ENCODE results near the gene MYCBP2.
A peak's percentile ranks its signal among the peaks of the same experiment; 100 is the strongest.
"Not testable (repeated sequence)": the region's sequence is repeated elsewhere in the genome, so short reads cannot be mapped to it uniquely, and the experiment has no call there.

Gene MYCBP2

DNA sequence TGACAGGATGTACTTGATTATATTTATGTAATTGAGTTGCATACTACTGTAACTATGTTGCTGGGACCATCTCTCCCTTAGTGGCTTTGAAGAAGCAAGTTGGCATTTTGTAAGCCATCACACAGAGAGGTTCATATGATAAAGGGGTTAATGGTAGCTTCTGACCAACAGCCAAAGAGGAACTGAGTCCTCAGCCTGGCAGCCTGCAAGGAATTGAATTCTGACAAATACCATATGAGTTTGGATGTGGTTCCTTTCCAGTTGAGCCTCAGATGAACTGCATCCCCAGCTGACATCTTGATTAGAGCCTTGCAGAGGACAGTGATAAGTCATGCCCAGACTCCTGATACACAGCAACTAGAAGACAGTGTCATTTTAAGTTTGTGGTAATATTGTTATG is 8.6 kb upstream of the MYCBP2 start:
- no peak for DNase-seq (ENCODE audit: low read depth in 2 of 2)

DNA sequence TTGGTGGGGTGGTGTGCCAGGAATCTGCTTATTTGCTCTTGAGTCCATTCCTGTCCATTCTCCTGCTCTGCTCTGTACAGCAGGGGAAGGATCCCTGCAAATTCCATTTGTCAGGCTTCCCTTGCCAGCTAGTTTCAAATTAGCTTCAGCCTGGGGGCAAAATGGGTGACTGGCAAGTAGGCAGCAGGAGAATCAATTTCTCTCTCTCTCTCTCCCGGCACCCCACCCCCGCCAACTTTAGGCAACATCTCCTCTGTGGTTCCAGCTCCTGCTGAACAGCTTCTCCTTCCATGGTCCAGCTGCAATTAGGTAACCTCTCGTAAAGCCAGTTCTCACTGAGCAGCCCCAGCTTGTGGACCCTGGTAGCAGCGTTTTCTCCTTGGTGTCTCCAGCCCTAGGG is 6.7 kb upstream of the MYCBP2 start:
- DNase-seq (ENCODE audit: low read depth in 2 of 2) = no peak

DNA sequence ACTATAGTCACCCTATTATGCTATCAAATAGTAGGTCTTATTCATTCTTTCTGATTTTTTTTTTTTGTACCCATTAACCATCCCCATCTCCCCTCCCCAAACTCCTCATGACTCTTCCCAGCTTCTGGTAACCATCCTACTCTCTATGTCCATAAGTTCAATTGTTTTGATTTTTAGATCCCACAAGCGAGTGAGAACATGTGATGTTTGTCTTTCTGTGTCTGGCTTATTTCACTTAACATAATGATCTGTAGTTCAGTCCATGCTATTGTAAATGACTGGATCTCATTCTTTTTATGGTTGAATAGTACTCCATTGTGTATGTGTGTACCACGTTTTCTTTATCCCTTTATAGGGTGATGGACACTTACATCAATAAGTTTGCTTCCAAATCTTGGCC is 4.5 kb upstream of the MYCBP2 start:
- no peak for DNase-seq (ENCODE audit: low read depth in 2 of 2)

DNA sequence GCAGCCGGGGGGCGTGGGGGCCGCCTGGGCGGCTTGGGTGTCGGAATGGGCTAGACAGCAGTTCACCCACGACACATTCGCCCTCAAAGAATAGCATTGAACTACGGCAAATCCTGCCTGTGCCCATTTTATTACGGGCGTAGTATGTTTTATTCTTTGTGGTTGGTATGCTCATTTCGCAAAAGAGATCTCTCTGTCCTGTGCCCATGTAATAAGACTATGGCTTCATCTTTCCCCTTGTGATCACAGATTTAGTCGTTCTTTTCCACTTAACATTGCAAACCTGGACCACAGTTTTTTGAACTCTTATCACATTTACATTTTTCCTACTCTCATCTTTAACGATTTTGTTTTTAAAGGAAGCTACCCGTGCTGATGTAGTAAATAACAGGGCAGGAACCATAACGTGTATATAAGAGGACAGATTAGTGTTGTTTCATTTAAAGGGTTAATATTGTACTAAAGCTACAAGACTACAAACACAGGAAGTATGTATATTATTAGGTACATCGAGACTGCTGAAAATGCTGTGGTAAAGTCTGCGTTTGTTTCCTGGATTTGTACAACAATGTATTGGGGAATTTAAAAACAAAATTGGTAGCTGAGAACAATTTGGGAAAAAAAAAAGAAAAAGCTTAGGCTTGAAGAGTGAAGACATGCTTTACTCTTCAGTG is 3.2 kb upstream of the MYCBP2 start:
- DNase-seq (ENCODE audit: low read depth in 2 of 2) = no peak

DNA sequence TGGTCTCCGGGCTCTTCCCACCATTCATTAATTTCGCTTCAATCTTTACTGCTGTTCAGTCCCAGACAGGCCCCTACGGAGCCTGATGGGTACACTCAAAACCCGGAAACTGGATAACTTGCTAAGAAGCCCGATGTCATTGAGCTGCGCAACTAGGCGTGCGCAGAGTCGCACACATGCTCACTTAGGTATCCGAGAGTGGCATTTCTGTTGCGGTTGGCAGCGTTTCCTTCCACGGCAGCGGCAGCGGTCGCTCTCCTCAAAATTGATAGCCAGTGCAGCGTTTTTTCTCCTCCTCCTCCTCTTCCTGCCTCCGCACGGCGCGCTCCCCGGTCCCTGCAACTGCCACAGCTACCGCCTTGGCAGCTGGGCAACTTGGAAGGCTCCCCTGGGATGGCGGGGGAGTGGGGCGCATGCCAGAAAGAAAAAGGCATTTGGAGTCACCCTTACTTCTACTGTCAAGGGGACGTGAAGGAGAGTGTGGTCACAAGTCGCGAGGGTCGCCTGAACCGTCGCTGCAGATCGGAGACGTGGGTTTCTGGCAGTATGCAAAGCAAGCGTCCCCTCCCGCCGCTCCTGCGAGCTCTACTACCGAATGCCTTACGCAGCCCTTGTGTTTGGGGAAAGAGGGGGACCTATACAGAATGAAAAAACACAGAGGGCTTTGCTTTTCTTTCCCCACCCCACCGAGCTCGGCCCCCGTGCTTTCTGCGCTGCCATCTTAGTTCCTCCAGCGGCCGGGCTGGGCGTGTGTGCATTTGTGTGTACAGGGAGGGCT is 2.4 kb upstream of the MYCBP2 start:
- peak; percentile 71 to 76 for DNase-seq (ENCODE audit: low read depth in 2 of 2)

DNA sequence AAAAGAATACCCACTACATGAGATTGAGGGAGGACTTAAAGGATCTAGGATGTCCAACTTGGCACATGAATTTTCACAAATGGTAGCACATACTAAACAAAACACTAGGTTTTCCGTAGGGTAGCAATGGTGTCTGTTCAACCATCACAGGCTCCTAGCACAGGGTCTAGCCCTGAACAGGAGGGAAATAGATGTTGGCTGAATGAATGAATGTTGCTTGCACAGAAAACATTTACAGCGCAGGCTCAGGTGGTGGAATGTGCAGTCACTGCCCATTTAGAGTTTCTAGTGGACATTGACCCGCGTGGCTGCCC is 1.9 kb upstream of the MYCBP2 start:
- DNase-seq (ENCODE audit: low read depth in 2 of 2) = no peak

DNA sequence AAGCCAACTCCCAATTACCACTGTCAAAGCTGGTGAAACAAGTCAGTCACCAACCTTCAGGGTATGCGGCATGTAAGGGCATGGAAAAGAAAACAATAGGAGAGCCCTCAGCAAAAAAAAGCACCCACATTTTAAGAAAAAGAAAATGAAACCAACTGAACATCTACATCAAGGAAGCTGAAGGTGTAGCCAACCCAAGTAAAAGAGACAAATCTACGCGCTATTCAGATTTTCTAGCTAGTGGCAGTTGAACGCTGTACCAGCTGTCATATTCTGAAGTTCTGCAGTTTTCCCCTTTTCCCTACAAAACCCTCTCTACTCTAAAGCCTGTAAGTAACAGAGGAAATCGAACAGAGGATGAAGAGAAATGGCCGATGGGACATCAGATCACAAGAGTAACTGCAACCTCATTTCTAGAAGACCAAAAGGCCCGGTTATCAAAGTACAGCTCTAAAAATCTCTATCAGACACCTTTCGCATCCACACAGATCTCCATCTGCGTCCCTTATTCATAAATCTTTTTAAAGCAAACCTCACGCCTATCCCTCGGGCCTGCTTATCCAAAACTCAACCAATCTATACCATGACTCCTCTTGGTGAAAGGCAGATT is 1.4 kb downstream of the MYCBP2 start:
- no peak for DNase-seq (ENCODE audit: low read depth in 2 of 2)

DNA sequence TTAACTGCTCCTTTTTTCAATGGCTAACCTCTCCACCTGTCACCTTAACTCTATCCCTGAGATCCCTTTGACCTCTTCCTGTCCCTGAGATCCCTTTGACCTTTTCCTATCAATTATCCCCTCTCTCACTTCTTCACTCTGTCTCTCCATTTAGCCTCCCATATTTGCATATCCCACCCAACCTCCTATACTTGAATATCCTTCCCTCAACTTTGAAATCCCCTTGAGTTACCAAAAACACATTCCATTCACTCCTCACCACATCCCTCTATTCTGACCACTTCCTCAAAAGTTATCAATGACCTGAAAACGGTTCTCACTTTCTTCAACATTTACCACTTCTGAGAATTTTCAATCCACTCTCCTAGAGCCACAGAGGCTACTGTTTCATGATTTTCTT is 3.0 kb downstream of the MYCBP2 start:
- no peak for DNase-seq (ENCODE audit: low read depth in 2 of 2)

DNA sequence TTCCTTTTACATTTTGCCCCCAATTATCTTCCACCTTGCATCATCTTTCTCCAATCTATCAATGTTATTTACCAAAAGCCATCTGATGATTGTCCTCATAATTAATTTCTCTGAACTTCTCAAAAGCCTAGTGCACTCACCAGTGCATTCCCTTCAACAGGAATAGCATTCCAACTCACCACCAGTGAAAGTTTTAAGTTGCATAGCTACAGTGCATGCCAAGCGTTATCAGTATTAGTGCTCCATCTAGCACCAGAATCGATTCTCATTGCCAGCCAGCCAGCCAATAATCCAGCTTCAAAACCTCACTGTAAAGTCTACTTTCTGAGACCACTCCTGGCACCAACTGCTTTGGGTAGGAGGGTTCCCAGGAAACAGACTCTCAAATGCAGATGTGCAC is 7.4 kb downstream of the MYCBP2 start:
- no peak for DNase-seq (ENCODE audit: low read depth in 2 of 2)

DNA sequence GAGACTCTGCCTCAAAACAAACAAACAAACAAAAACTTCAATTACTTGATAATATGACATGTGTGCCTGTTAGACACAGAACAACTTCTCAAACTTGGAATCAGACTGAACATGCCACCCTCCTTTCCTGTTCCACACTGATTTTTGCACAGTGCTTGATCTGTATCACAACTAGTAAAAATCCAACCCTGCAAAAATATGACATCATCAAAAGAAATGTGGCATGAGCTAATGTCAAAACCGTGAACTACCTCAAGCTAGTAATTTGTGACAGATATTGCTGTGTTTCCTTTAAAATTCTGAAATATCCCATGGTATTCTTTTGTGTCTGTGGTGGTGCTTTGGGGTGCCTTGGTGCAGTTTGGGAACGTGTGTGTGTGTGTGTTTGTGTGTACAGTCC is 8.2 kb downstream of the MYCBP2 start:
- DNase-seq (ENCODE audit: low read depth in 2 of 2) = no peak

DNA sequence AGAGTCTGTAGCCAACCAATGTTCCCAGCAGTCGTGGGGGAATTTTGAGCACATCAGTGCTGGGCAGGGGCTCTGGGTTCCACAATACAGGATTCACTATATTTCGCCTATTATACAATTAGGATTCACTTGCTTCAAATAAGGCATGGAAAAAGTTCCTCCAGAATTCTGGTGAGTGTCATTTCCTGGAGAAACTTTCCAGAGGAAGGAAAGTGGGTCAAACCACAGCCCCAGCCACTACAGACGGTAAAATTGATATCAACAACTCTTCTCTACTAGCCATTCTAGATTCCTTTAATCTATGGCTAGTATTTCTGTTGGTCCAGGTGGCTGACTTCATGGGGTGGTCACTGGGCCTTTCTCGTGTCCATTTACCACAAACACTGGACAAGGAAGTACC is 10.5 kb downstream of the MYCBP2 start:
- no peak for DNase-seq (ENCODE audit: low read depth in 2 of 2)

DNA sequence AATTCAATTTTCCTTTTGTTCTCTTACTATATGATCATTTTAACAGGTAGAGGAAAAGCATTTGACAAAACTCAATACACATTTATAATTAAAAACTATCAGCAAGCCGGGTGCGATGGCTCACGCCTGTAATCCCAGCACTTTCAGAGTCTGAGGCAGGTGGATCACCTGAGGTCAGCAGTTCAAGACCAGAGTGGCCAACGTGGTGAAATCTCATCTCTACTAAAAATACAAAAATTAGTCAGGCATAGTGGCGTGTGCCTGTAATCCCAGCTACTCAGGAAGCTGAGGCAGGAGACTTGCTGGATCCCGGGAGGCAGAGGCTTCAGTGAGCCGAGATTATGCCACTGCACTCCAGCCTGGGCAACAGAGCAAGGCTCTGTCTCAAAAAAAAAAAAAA is 11.4 kb downstream of the MYCBP2 start:
- DNase-seq (ENCODE audit: low read depth in 2 of 2) = not testable (repeated sequence)

DNA sequence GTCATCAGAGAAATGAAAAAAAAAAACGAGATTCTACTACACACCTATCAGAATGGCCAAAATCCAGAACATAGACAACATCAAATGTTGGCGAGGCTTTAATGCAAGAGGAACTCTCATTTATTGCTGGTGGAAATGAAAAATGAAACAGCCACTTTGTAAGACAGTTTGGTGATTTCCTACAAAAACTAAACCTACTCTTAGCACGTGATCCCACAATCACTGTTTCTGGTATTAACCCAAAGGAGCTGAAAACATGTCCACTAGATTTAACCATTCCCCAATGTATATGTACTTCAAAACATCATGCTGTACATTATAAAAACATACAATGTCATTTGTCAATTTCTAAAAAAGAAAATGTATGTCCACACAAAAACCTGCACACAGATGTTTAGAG is 13.0 kb downstream of the MYCBP2 start:
- no peak for DNase-seq (ENCODE audit: low read depth in 2 of 2)

DNA sequence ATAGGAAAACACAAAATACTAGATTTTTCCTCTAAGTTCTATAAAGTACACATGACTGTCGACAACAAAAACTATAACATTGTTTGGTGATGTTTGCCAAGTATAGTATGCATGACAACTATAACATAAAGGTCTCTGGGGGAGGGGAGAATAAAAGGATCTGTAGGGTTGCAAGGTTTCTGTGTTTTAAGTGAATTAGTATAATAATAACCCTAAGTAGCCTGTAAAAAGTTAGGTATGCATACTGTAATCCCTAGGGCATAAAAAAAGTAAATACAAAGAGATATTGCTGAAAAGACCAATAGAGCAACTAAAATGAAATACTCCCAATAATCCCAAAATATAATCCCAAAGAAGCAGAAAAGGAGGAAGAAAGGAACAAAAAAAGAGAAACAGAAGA is 14.6 kb downstream of the MYCBP2 start:
- no peak for DNase-seq (ENCODE audit: low read depth in 2 of 2)

DNA sequence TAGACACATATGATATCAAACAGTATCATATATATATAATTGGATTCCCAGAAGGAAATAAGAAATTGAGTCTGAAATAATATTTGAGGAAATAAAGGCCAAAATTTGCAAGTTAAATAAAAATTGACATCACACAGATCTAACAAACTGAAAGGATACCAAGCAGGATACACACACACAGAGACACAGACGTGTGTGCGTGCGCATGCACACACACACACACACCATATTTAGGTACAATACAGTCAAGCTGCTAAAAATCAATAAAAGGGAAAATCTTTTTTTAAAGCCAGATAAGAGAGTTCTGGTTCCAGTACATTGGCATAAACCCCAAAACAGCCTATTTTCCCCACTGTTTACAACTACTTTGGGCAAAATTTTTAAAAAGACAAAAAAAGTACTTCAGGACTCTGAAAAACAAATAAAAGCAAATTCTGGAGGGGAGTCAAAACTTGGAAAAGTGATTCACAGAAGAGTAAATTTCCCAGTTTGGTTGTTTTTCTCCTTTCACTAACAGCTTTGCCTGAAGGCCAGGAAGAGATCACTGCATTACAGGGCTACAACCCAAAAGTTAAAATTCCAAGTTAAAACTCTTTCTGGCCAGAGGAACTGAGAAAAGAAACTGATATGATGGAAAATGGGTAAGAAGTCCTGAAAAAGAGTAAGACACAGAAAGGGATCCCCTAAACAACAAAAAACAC is 16.2 kb downstream of the MYCBP2 start:
- DNase-seq (ENCODE audit: low read depth in 2 of 2) = no peak

DNA sequence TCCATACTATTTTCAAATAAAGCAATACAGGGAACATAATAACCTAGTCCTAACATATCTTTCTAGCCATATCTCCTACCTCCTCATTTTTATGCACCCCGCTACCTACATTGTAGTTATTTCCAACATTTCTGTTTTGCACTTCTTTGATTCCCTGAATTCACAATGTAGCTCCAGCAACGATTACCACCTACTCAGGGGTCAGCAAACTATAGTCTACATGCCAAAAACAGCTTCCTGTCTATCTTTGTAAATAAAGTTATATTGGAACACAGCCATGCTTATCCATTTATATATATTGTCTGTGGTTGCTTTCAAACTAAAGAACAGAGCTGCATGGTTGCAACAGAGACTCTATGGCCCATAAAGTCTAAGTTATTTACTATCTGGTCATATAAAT is 16.7 kb downstream of the MYCBP2 start:
- no peak for DNase-seq (ENCODE audit: low read depth in 2 of 2)

DNA sequence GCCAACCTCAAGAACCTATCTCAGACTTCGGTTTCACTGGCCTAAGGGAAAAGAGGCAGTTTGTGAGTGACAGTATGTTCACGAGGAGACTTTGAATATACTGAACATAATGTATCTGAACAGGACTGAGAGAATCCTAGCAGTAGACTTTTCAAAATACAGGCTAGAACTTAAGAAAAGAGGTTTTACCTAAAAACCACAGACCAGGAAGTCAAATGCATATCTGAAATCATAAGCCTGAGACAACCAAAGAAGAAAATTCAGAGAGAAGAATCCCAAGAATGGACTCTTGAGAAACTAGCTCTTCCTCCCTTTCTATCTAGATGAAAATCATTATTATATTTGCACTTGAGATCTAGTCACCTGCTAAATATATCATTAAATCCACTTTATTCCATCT is 17.6 kb downstream of the MYCBP2 start:
- no peak for DNase-seq (ENCODE audit: low read depth in 2 of 2)

DNA sequence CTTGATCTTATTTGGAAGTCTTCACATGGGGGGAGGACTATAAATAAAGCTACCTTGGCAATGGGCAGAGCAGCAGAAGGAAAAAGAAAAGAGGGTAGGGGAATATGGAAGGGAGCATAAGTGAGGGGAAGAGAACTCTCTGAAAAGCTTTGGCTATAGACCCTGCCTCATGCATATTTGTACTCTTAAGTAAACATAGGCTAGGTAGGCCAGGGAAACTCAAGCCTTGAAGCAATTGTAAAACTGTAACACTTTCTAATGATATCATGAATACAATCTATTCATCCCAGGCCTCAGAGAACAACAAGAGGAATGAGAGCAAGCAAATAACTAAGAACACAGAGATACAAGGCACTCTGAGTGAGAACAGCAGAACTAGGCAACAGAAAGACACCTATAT is 20.4 kb downstream of the MYCBP2 start:
- DNase-seq (ENCODE audit: low read depth in 2 of 2) = no peak

DNA sequence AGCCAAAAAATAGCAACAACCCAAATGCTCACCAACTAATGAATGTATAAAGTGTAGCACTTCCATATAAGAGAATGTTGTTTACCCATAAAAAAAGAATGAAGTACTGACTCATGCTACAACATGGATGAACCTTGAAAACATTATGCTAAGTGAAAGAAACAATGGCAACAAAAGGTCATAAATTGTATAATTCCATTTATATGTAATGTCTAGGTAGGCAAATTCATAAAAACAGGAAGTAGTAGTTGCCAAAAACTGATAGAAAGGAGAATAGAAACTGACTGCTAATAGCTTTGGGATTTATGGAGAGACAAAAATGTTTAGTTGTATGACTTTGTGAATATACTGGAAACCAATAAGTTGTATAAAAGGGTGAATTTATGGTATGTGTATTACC is 21.6 kb downstream of the MYCBP2 start:
- no peak for DNase-seq (ENCODE audit: low read depth in 2 of 2)

DNA sequence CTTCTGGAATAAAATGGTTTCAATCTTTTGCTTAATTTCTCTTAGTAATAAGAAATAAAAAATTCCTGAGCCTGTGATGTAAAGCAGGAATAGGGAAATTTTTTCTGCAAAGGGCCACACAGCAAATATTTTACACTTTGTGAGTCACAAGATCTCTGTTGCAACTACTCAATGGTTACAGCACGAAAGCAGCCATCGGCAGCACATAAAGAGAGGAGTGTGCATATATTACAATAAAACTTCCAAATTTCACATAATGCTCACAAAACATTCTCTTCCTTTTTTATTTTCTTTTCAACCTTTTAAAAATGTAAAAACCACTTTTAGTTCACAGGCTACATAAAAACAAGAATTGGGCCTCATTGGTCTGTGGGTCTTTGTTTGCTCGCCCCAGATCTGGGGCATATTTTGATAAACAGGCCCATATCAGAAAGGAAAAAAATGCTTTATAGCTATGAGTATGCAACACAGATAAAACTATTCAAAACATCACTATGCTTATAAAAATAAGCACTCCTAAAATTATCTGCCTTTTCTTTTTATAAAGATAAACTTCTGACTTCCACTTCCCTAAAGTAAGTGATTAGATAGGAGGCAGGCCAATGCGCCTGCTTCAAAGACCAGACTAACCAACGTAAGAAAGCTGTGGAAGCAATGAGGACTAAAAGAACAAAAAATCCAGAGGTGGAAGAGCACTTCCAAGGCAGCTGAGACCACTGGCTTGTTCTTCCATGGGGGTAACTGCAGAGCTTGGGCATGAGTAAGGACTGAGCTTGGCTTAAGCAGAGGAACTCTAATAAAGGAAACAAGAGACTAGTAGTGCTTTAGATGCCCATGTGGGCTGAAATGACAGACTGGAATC is 26.5 kb downstream of the MYCBP2 start:
- DNase-seq (ENCODE audit: low read depth in 2 of 2) = no peak

DNA sequence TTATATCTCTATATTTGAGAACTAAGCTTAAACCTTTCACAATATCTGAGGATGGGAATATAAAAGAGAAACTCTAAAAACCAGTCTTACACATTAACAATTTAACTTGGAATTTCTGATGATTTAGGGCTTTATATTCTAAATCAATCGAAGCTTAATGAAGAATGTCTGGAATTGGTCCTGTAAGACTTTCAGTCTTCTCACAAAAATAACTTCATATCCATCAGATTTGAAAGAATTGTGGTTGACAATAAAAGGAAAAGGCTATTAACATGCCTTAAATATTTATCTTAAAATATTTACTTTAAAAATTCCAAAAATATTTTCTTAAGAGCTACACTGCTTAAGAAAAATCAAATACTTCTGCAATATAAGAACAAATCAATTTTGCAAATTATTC is 27.3 kb downstream of the MYCBP2 start:
- DNase-seq (ENCODE audit: low read depth in 2 of 2) = no peak

DNA sequence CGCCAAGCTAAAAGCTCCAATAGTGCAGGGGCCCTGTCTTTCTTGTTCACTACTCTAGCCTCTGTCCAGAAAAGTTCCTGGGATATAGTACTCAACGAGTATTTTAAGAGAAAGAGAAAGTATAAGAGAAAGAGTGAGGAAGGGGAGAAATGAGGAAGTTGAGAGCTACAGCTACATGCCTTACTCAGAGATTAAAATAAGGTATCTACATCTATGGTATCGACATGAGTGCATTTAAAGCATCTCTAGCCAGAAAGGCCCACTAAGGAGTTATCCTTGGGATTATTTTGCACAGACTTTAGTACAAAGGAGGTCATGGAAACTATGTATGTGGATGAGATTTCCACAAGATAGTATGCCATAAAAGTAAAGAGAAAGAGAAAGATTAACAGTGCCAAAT is 28.5 kb downstream of the MYCBP2 start:
- DNase-seq (ENCODE audit: low read depth in 2 of 2) = no peak
